NCI-H1105 (cell line): ENCODE data around the gene PTPRD.

ENCODE experiments used
- DNase-seq: peaks from one replicate; lab custom pipeline; 2025; lab: John Stamatoyannopoulos, UW

PTPRD gene

DNA sequence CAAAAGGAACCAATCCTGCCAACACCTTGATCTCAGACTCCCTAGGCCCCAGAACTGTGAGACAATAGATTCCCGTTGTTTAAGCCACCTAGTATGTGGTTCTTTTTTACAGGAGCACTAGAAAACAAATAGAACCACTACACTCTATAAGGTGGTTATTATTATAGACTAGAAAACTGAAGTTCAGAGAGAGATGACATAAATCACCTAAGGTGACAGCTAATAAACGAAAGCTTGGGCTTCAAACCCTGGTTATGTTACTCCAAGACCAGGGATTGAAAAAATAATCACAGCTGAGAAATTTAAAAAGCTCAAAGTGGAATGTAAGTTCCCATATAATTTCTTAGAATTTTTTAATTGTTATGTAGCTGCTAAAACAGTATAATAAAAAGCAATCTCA lies 2097.1 kb downstream of the PTPRD start:
- no peak for DNase-seq

DNA sequence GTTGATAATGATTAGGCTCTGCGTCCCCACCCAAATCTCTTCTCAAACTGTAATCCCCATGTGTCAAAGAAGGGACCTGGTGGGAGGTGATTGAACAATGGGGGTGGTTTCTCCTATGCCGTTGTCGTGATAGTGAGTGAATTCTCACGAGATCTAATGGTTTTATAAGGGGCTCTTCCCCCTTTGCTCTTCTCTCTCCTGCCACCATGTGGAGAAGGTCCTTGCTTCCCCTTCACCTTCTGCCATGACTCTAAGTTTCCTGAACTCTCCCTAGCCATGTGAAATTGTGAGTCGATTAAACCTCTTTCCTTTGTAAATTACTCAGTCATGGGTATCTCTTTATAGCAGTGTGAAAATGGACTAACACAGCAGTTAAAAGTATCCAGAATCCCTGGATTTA lies 2098.0 kb downstream of the PTPRD start:
- no peak for DNase-seq

DNA sequence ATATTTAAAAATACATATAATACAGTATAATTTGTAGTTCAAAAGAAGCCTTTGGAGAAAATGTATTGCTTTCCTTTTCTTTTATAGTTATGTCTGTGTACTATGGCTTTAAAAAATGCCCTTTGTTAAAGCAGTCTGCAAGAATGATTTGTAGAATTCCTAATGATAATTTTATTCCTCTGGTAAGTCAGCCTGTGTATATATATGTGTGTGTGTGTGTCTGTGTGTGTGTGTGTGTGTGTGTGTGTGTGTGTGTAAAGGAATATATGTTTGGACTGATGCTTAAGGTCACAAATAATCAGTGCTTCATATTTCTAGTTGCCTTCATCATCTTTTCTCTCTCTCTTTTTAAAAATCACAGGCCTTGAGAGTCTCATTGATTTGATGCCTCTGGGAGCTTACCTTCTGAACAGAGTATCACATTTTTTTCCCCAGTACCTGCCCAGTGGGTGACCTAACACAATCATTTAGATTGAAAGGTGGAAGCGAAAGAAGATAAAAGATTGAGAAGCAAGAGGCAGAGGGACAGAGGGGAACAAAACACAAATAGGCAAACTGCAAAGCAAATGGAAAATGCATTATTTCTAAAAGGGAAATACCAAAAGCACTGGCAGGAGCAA lies 2104.0 kb downstream of the PTPRD start:
- DNase-seq, result no peak

DNA sequence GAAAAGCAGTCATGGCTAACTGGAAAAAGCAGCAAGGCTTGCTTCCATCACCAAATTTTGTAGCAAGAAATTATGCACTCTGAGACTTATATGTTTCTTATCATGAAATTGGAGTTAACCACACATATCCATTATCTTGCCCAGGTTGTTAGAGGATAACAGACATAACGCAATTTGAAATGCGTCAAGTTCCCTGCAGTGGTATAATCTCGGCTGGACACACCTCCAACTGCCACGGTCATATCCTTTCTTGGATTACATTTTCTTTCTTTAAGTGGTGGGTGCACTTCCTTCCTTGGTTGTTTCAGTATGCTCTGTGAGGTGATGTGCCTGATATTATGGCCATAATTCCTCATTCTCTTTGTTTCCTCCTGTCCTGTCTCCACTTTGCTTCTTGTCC lies 2118.2 kb downstream of the PTPRD start:
- DNase-seq, result no peak

DNA sequence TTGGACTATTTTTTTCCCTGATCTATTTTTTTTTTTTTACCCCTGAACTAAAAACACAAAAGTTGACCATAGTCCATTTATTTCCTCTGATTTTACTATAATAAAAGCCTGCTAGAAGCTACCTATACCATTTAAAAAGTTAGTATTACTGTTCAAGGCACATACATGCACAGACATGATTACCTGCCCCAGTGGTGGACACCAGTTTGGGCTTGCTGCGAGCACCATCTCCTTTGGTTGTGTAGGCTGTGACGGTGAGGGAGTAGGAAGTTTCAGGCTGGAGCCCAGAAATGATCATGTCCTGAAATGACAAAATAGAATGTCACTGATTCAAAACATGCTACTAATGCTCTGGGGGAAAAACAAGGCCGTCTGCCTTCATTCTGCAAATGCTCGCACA lies 2120.1 kb downstream of the PTPRD start:
- no peak for DNase-seq

DNA sequence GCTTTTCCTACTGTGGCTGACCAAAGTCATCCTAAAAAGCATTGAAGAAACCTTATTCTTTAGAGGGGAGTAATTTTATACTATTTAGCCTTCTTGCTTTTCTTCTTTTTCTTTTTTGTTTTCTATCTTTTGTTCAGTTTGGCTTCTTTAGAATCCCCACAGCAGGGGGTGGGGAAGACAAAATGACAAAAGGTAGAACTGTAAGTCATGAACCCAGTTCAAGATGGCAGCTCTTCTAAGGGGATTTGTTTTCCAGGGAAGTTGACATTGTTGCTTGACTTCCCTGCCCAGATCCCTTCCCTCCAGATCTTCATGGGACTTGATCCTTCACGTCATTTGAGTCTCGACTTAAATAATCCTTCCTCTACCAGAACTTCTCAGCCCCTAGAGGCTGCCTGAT lies 2120.8 kb downstream of the PTPRD start:
- no peak for DNase-seq

DNA sequence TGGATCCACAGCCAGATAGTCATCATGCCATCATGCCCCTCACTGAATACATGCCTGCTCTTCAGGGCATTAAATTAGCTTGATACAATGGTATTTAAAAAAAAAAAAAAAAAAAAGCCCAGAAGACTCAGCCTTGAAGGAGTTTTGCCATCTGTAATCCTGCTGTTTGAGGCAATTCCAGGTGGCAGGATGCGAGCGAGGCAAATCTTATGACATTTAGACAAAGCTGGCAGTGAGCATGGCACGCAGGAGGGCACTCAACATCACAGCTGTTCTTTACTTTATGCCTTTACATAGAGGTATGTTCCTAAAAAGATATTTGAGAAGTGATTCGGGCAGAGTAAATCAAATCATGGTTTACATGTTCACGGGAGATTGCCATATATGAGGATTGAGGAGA lies 2121.2 kb downstream of the PTPRD start:
- DNase-seq, result no peak

DNA sequence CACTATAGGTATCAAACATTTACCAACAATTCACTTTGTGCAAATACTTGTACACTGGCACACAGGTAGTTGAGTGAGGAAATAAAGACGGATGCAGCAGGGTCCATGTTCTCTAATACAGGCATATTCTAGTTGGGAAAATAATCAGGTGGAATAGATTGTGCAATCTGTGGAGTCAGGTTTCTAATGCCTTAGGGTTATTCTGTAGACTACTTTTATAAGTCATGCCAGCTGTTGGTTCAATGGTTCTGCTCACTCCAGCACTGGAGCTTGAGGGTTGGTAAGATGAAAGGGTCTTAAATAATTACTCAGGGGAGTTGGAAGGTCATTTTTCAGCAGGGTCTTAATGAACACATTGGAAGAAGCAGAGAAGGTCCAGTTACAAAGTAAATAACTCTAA lies 2123.0 kb downstream of the PTPRD start:
- DNase-seq, result no peak

DNA sequence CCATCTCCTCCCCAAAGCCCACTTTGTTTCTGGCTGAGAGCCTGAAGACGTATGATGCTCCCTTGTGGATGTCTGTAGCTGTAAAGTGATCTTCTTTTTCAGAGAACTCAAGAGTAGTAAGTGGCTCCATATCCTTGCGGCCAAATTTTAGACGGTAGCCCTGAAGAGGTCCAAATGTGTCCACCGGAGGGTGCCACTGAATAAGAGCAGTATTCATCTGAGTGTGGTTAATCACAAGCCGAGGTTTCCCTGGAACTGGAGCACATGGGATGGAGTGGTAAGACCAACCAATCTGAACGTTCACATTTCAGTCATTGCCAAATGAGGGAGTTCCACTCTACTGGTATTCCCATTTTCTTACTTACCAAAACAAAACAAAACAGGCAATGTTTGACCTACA lies 2126.7 kb downstream of the PTPRD start:
- DNase-seq, result peak; percentile 29

DNA sequence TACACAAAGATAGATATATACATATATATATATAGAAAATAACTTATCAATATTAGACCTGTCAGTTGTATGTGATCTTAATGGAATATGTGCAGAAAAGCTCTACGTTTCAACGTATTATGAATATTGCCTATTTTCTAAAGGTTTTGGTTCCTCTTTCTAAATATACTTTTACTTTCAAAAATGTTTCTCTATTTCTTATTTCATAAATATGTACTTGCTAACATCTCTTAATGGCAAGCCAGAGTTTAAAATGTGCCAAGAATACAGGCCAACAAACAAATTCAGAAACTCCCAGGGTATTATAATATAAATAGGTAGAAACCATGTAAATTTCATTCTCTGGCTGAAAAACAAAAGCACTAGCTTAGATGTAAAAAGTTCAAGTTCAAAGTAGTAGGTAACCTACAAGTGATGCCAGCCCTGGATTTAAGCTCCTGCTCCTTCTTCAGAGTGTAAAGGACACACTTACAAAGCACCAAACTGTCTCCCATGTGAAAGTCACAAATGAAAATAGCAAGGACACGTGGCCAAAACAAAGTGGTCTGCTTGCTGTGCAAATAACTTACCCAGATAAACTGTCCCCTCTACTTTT lies 2128.1 kb downstream of the PTPRD start:
- no peak for DNase-seq

DNA sequence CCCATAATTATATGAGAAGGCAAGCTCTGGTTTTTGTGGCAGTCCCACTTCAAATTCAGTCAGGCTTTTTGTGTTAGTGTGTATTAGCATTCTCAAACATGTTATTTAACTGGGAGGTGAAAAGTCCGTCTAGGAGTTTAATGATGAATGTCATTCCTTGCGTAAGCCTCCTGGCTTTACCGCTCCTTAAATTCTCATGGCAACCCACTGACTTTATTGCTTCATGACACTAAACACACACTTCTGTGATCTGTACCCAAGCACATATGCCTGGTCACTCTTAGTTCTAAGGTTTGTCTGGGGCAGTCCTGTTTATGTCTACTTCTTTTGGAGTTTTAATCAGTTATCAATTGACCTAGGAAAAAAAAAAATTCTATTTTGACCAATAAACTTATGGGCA lies 2135.4 kb downstream of the PTPRD start:
- DNase-seq, result no peak

DNA sequence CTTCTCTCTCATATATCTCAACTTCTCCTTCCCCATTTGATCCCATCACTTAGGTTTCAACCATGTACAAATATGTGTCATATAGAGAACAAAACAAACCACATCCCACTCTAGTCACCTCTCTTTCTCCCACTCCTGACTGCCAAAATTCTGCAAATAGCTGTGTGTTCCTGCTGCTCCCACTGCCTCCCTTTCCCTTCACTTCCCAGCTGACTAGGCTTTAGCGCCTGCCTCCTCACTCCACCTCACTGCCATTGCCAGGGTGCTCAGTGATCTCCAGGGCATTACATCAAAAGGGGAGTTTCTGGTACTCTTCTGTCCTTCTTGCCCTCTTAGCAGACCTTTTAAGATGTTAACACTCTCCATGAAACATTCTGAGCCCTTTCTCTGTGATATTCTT lies 2137.9 kb downstream of the PTPRD start:
- no peak for DNase-seq

DNA sequence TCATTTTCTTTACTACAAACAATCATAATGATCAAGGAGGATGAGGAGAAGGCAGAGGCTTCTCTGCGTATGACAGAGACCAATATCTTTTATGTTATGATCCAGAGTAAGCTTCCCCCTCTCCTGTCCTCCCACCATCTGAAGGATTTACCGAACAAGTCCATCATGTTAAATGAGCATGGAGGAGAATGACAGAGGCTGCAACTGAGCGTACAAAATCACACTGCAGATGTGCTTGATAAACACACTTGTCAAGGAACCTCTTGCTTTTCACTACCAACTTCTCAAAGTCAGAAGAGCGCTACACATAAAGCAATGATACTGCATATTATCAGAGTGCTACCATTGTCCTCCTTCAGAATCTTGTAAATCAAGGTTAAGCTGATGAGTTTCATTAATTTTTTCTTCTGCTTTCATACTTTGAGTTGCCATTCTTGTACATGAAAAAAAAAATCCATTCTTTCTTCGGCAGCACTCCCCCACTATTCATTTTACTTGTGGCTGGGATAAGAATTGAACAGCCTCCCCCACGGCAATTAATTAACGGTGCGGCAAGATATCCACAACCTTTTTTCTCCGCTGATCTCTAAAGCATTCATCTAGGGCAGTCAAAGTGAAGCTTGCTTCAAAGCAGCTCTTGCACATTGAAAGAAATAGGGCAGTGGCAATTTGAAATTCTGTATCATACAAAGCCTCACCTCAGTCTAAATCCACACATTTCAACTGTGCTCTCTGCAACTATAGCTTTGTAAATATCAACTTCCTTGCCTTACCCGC lies 2139.4 kb downstream of the PTPRD start:
- DNase-seq, result no peak

DNA sequence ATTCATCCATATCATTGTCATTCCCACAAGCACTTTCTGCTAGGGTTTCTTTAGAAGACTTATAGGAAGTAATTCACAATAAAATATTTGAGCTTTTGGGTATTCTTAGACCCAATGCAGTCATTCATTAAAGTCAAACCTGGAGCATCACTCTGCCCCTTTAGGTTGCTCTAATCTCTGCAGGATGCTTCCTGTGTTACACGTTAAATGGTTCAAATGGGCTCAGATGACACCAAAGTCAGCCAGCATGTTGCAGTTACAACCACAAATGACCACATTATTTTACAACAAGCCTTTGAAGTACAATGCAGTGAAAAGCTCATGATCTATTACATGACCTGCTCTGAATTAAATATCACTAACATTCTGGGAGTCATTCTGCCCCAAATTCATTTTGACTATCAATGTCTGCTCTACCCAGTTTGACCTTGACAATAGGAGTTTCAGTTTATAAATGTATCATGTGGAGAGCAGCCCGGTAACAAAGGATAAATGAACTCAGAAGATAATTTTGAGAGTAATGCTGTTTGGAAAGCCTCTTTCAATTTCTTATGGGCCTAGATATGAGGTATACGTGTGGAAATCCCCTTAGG lies 2144.7 kb downstream of the PTPRD start:
- no peak for DNase-seq

DNA sequence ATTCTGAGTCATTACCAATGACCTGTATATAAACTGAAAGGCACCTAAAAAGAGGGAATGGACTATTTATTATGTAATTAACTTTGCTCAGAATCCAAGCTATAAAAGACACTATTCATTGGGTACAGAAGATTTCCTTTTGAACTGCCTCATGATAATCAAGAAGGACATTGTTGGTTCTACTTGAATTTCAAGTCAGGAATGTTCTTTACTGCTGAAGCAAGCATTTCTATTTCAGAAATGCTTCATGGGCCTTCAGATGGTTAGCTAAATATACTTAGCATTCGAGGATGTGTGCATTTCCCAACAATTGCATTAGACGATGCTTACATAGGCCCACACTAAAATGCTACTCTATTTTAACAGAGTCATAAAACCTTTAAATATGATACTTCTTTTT lies 2155.0 kb downstream of the PTPRD start:
- DNase-seq, result no peak

DNA sequence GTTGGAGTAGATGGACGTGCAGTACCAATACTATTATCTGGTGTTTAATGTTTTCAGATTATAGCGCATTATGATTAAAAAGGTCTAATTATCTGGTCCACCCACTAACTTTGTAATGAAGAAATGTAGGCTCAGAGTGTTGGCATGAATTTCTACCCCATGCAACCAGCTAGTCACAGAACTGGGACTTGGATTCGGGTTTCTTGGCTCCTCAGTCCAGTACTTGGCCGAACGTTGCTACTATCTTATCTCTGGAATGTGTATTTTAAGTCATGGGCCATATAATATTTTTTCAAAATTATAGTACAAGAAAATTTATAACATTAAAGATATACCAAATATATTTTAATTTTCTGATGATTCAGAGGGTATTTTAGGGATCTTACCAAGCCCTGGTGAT lies 2155.7 kb downstream of the PTPRD start:
- no peak for DNase-seq

DNA sequence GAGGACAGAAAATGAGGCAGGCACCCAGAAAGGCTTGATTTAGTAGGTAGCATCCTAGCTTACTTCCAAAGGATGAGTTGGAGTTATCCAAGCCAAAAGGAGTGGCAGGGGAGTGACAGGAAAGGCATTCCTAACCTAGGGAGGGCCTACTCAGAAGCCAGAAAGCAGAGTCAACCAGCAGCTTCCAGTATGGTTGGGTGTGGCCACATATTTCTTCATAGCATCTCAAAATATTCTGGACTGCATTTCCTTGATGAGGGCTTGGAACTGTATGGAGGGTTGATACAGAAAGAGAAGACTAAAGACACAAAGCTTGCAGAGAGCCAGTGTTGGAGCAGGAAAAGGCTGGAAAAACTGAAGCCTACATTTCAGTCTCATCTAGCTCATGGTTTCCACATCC lies 2156.5 kb downstream of the PTPRD start:
- DNase-seq, result no peak

DNA sequence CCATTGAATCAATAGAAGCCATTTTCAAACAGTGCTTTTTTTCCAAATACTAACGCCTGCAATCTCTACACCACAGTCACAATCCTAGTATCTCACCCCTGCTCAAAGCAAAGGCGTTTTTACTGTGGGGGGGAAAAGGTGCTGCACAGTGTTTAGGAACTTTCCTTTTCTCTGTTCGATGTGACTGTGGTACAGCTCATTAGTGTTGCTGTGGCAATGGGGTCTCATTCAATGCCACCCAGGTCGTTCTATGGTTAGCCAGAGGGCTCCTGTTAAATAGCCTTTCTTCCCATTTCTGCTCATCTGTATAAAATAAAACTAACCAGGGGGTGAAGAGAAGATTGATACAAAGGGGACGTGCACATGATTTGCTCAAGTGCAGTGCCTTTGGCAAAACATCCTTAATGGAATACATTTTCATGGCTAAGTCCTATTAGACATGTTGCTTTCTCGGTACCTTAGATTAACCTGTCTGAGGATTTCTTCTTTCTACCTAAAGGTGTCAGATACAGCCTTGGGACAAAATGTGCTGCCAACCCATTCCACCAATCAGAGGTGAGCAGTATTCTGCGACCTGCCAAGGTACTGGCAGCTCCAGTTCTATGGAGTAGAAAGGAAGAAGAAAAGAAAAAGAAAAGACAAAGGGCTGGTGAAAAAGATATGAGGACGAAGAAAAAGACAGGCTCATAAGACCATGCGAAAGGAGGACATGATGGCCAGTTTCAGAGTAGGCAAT lies 2161.8 kb downstream of the PTPRD start:
- DNase-seq, result no peak

DNA sequence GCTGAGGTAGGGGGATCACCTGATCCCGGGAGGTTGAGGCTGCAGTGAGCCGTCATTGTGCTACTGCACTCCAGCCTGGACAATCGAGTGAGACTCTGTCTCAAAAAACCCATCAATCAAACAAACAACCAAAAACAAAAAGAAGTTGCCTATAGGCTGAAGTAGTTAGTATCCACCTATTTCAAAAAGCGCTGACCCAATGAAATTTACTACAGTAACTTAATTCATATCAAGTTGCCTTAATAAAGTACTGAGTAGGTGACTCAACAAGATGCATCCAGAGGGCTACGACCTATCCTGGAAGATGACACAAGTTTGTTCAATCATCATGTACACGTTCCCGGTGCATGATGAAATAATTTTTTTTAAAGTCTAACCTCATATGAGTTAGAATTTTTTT lies 2164.6 kb downstream of the PTPRD start:
- DNase-seq, result no peak

DNA sequence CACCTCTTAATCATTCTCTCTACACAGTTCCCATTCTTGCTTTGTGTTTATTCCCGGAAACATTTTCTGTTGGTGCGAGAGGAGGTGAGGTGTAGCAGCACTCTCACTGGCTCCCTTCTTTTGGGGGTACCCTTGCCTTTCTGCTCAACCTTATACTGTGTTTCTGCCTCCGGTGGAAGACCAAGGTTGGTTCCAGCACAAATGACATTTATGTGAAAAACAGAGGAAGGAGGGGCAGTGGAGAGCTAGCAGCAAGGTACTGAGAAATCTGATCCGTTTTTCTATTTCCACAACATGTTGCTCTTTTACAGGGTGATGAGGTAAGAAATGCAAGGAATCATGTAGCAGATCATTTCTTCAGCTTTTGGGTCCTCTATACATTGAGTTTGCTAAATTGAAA lies 2165.2 kb downstream of the PTPRD start:
- DNase-seq, result no peak

DNA sequence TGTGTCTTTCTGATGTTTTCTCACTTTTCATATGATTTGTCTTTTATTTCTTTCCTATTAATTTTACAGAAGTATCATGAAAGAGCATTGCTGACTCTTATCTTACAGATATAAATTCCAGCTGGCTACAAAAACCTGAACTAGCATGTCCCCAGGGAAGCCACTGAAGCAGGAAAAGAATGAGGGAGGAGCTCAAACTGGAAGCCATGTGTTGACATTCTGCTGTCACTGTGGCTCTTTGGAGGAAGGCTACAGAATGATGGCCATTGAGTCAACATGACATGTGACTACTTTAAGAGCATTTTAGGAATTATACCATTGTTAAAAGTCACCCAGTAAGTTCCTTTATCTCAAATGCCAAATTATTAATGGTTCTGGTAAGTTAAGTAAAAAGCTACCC lies 2174.9 kb downstream of the PTPRD start:
- no peak for DNase-seq

DNA sequence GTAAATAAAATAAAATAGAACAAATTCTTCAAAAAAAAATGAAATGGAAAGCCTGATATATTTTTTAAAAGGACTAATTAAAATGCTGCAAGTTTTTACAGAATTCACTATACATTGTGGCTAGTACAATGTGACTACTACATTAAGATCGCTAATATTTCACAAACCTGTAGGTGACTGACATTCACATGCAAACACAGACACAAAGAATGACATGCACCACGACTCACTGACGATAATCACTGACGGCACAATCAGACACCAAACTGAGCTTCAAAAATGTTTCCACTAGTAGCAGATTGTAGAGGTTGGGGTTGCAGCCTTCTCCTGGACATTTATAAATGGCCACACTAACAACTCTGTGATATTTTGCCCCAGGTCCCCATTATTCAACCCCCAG lies 2175.5 kb downstream of the PTPRD start:
- no peak for DNase-seq

DNA sequence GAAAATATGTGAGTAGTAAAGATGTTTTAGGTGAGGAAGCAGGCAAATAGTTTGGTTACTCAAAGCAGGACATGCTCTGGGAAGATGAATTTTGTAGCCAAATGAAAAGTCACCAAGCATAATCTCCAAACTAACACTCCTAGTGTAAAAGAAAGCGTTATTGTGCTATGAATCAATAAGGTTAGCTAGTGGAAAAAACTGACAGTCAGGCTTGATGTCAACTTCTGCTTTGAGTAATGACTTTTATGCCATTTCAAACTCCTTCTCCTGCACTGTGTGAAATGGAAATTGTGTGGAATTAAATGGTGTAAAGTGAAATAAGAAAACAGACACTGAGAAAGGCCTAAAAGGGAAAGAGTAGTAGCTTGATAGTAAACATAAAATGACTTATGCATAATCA lies 2176.0 kb downstream of the PTPRD start:
- no peak for DNase-seq
